WTC11 (cell line): Measurements from ENCODE around the gene HACD3. TPM values are rescaled to one million over a fixed set of nuclear protein-coding genes. Genes with fewer than 3 reads are reported as not detected.

Experiments used
- ATAC-seq: fragments of 200-7000 bp; cut with Tn5 transposase; 2 replicates; pipeline ENCODE4 v1.10.0; 2021; ENCODE audit warnings: mild to moderate bottlenecking, moderate library complexity
- CTCF ChIA-PET: fragments of 300-600 bp; sonication (Branson Sonifier 250); formaldehyde crosslinking; loops from one replicate; lab custom pipeline; 2021; ENCODE audit warnings: antibody characterized with exemption; lab: Charles Lee
- POLR2A ChIA-PET: fragments of 350-600 bp; sonication (Branson Sonifier 250); formaldehyde crosslinking; loops from one replicate; lab custom pipeline; 2021; ENCODE audit warnings: antibody characterized with exemption; lab: Charles Lee
- DNase-seq: peaks from one replicate; pipeline ENCODE4 v3.0.0; 2021; ENCODE audit warnings: low spot score
- H3K27ac Mint-ChIP-seq: 2 replicates; pipeline ENCODE4 v1.8.0; 2021; ENCODE audit warnings: mixed read lengths
- H3K27me3 Mint-ChIP-seq: 2 replicates; pipeline ENCODE4 v1.8.0; 2021; ENCODE audit warnings: low read depth, mild to moderate bottlenecking, moderate library complexity, mixed read lengths
- H3K36me3 Mint-ChIP-seq: 2 replicates; pipeline ENCODE4 v1.8.0; 2021; ENCODE audit warnings: mixed read lengths
- H3K4me1 Mint-ChIP-seq: 2 replicates; pipeline ENCODE4 v1.8.0; 2022; ENCODE audit warnings: mixed read lengths
- H3K4me3 Mint-ChIP-seq: 2 replicates; pipeline ENCODE4 v1.8.0; 2021; ENCODE audit warnings: mild to moderate bottlenecking, moderate library complexity, mixed read lengths
- H3K9me3 Mint-ChIP-seq: 2 replicates; pipeline ENCODE4 v1.8.0; 2021; ENCODE audit warnings: mixed read lengths
- ARID4B ChIP-seq: sonication (generic); formaldehyde crosslinking; IDR thresholded peaks from 2 replicates; pipeline ENCODE4 v1.8.0; 2023; ENCODE audit warnings: missing genetic modification reagents, mild to moderate bottlenecking, borderline replicate concordance
- CDX4 ChIP-seq: fragments of 250-450 bp; sonication (Bioruptor Pico); IDR thresholded peaks from 2 replicates; pipeline ENCODE4 v1.9.0; 2021; ENCODE audit warnings: moderate library complexity, mild to moderate bottlenecking, inconsistent platforms, borderline replicate concordance
- E2F5 ChIP-seq: sonication (generic); formaldehyde crosslinking; IDR thresholded peaks from 2 replicates; pipeline ENCODE4 v1.8.1; 2022; ENCODE audit warnings: mild to moderate bottlenecking, moderate library complexity, missing genetic modification reagents
- FOXP4 ChIP-seq: sonication (generic); formaldehyde crosslinking; IDR thresholded peaks from 2 replicates; pipeline ENCODE4 v1.8.0; 2022; ENCODE audit warnings: mild to moderate bottlenecking, missing genetic modification reagents
- IRF2 ChIP-seq: sonication (generic); formaldehyde crosslinking; IDR thresholded peaks from 2 replicates; pipeline ENCODE4 v1.8.0; 2022; ENCODE audit warnings: low read depth, missing genetic modification reagents, borderline replicate concordance
- MLX ChIP-seq: sonication (generic); formaldehyde crosslinking; IDR thresholded peaks from 2 replicates; pipeline ENCODE4 v1.8.1; 2023; ENCODE audit warnings: mild to moderate bottlenecking, missing genetic modification reagents, moderate library complexity
- NR3C1 ChIP-seq: sonication (generic); formaldehyde crosslinking; conservative IDR thresholded peaks from 2 replicates; pipeline ENCODE4 v1.8.1; 2023; ENCODE audit warnings: low read depth, mild to moderate bottlenecking, missing genetic modification reagents
- PRDM15 ChIP-seq: sonication (generic); formaldehyde crosslinking; IDR thresholded peaks from 2 replicates; pipeline ENCODE4 v1.8.0; 2022; ENCODE audit warnings: missing genetic modification reagents
- RELA ChIP-seq: sonication (generic); formaldehyde crosslinking; IDR thresholded peaks from 2 replicates; pipeline ENCODE4 v1.8.1; 2022; ENCODE audit warnings: missing genetic modification reagents, mild to moderate bottlenecking, borderline replicate concordance
- STAT6 ChIP-seq: sonication (generic); formaldehyde crosslinking; conservative IDR thresholded peaks from 2 replicates; pipeline ENCODE4 v1.8.1; 2023; ENCODE audit warnings: mild to moderate bottlenecking, low read depth, missing genetic modification reagents, moderate library complexity
- USF2 ChIP-seq: sonication (generic); formaldehyde crosslinking; IDR thresholded peaks from 2 replicates; pipeline ENCODE4 v1.8.1; 2023; ENCODE audit warnings: mild to moderate bottlenecking, missing genetic modification reagents, moderate library complexity
- ZBTB43 ChIP-seq: sonication (generic); formaldehyde crosslinking; IDR thresholded peaks from 2 replicates; pipeline ENCODE4 v1.8.1; 2023; ENCODE audit warnings: mild to moderate bottlenecking, missing genetic modification reagents
- ZNF232 ChIP-seq: sonication (generic); formaldehyde crosslinking; IDR thresholded peaks from 2 replicates; pipeline ENCODE4 v1.8.0; 2022; ENCODE audit warnings: mild to moderate bottlenecking, missing genetic modification reagents
- ZNF423 ChIP-seq: fragments of 250-450 bp; sonication (Bioruptor Pico); IDR thresholded peaks from 2 replicates; pipeline ENCODE4 v2.1.2; 2022; ENCODE audit warnings: mild to moderate bottlenecking, moderate library complexity
- ZNF425 ChIP-seq: fragments of 250-450 bp; sonication (Bioruptor Pico); conservative IDR thresholded peaks from 2 replicates; pipeline ENCODE4 v1.9.0; 2021; ENCODE audit warnings: mild to moderate bottlenecking
- total RNA-seq: library from RNA; stranded (reverse); gene quantifications from 3 replicates; pipeline ENCODE4 v1.2.3, GENCODE V29; 2021

HACD3 gene
- total RNA-seq, 1 experiment from 2014 or later: 95.9 TPM

GRCh38 chr15:65528461-65529060 lies 1.7 kb upstream of the HACD3 start:
- no peak for TF ChIP-seq FOXP4 (CRISPR knock-in tag)
- TF ChIP-seq IRF2 (CRISPR knock-in tag): no peak
- no peak for TF ChIP-seq ZNF423 (CRISPR knock-in tag)
- no peak for TF ChIP-seq CDX4 (CRISPR knock-in tag)
- TF ChIP-seq ZBTB43 (CRISPR knock-in tag): no peak
- no peak for TF ChIP-seq USF2 (CRISPR knock-in tag)
- TF ChIP-seq ARID4B (CRISPR knock-in tag): no peak
- no peak for TF ChIP-seq ZNF425 (CRISPR knock-in tag)
- TF ChIP-seq NR3C1 (CRISPR knock-in tag): no peak
- no peak for TF ChIP-seq E2F5 (CRISPR knock-in tag)
- TF ChIP-seq STAT6 (CRISPR knock-in tag): no peak
- no peak for TF ChIP-seq ZNF232 (CRISPR knock-in tag)
- no peak for TF ChIP-seq MLX
- TF ChIP-seq PRDM15 (CRISPR knock-in tag): no peak
- no peak for TF ChIP-seq RELA
- Mint-ChIP-seq H3K36me3 (no peaks in the 10 kb centered on the region), H3K4me3 (no peak overlapping the region), H3K4me1 (peaks cover 34% of the 10 kb centered on the region), H3K27ac (peak overlapping the region; percentile 73), H3K27me3 (no peaks in the 10 kb centered on the region), H3K9me3 (no peaks in the 10 kb centered on the region)
- CTCF ChIA-PET: interaction anchor here (0.6 to 1.0 kb wide), 2 partner anchors 46 to 113 kb away, joined by 3 read pairs; no protein-coding TSS in a partner anchor
- DNase-seq: no peak
- POLR2A ChIA-PET: no interaction called here
- ATAC-seq: peak; percentile 9; the same call in 1 of the 2 replicates
